ENCODE data around the gene CLBA1.

Gene CLBA1

DNA sequence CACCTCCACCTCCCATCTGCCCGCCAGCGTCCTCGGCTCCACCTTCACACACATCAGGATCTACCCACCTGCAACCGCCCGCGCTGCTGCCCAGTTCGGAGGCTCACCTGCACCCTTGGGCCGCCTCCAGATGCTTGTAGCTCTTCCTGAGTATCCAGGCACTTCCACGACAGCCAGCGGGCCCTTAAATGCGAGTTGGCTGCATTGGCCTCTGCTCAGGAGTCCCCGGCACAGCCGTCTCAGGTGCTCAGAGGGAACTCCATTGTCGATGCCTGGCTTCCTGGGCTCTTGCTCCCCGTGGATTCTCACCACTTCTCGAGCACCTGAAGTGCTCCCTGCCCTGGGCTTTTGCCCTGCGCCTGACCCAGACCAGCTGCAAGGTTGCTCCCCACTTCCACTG, 57.2 kb downstream of the CLBA1 start:
- no peaks in the 10 kb centered on the region for H3K36me3 ChIP-seq
- DNase-seq, result no peak
- H3K4me1 ChIP-seq, result no peaks in the 10 kb centered on the region
- no peak overlapping the region for H3K4me3 ChIP-seq (ENCODE audit: low read depth, low read length)
- TF ChIP-seq CTCF (IDR thresholded peaks at IDR 0.05; ENCODE audit: low read depth, low read length), result no peak
- no peaks in the 10 kb centered on the region for H3K27me3 ChIP-seq
- H3K9me3 ChIP-seq, result no peaks in the 10 kb centered on the region

DNA sequence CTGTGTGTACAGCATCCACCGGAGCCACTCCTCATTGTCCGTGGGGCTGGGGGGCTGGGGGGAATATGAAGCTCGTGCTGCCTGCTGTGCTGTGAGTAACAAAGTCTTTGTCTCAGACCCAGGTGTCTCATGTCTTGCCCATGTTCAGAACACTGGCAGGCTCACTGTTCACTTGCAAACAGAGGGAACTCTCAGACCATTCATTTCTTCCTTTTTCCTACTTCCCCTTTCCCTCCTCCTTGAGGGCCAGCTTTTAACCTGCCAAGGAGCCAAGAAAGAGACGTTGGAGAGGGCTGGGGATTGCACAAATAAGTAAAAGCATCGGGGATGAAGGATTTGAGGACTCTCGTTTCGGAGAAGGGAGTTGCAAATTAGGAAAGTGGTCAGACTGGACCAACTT, 58.1 kb downstream of the CLBA1 start:
- Histone ChIP-seq H3K9me3 (no peaks in the 10 kb centered on the region), H3K27me3 (no peaks in the 10 kb centered on the region), H3K36me3 (no peaks in the 10 kb centered on the region), H3K4me3 (ENCODE audit: low read depth, low read length) (no peak overlapping the region), H3K4me1 (no peaks in the 10 kb centered on the region)
- no peak for TF ChIP-seq CTCF (IDR thresholded peaks at IDR 0.05; ENCODE audit: low read depth, low read length)
- DNase-seq, result no peak
